ENCODE measurements around the gene LRRC49.

DNA sequence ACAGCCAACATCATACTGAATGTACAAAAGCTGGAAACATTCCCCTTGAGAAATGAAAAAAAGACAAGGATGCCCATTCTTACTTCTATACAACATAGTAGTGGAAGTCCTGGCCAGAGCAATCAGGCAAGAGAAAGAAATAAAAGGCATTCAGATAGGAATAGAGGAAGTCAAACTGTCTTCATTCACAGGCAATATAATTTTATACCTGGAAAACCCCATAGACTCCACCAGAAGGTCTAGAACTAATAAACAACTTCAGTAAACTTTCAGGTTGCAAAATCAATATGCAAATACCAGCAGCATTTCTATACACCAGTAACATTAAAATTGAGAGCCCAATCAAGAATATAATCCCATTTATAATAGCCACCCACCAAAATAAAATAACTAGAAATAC, 195.5 kb downstream of the LRRC49 start:
- no peak for TF ChIP-seq EZH2 (IDR thresholded peaks at IDR 0.05; ENCODE audit: borderline replicate concordance, low read length)
- TF ChIP-seq, protein P1, sequence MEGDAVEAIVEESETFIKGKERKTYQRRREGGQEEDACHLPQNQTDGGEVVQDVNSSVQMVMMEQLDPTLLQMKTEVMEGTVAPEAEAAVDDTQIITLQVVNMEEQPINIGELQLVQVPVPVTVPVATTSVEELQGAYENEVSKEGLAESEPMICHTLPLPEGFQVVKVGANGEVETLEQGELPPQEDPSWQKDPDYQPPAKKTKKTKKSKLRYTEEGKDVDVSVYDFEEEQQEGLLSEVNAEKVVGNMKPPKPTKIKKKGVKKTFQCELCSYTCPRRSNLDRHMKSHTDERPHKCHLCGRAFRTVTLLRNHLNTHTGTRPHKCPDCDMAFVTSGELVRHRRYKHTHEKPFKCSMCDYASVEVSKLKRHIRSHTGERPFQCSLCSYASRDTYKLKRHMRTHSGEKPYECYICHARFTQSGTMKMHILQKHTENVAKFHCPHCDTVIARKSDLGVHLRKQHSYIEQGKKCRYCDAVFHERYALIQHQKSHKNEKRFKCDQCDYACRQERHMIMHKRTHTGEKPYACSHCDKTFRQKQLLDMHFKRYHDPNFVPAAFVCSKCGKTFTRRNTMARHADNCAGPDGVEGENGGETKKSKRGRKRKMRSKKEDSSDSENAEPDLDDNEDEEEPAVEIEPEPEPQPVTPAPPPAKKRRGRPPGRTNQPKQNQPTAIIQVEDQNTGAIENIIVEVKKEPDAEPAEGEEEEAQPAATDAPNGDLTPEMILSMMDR (IDR thresholded peaks at IDR 0.05; ENCODE audit: low read length) = no peak

All from OCI-LY1 (cell line).